H9 (cell line): Measurements from ENCODE around the gene DISP1. TPM values are rescaled to one million over a fixed set of nuclear protein-coding genes. Genes with fewer than 3 reads are reported as not detected.

Experiments
- DNase-seq: peaks from one replicate; pipeline ENCODE4 v3.0.0-alpha.2; 2017
- H2AFZ ChIP-seq: one replicate; pipeline ENCODE4 v1.6.1; 2013; ENCODE audit warnings: mild to moderate bottlenecking, low read length, control low read depth, moderate library complexity
- H2AK5ac ChIP-seq: 2 replicates; pipeline ENCODE4 v1.6.1; 2013; ENCODE audit warnings: low read length, control low read depth, mixed read lengths; ENCODE audit not compliant: insufficient read length
- H2BK120ac ChIP-seq: one replicate; pipeline ENCODE4 v1.6.1; 2013; ENCODE audit warnings: low read depth, mild to moderate bottlenecking, low read length, control low read depth, inconsistent platforms; ENCODE audit not compliant: poor library complexity, severe bottlenecking
- H2BK12ac ChIP-seq: 2 replicates; pipeline ENCODE4 v1.6.1; 2013; ENCODE audit warnings: low read length, control low read depth, mixed read lengths, low read depth; ENCODE audit not compliant: insufficient read length
- H2BK15ac ChIP-seq: 2 replicates; pipeline ENCODE4 v1.6.1; 2013; ENCODE audit warnings: low read depth, low read length, control low read depth
- H2BK20ac ChIP-seq: one replicate; pipeline ENCODE4 v1.6.1; 2013; ENCODE audit warnings: low read depth, mild to moderate bottlenecking, low read length, control low read depth, inconsistent platforms; ENCODE audit not compliant: poor library complexity, severe bottlenecking
- H2BK5ac ChIP-seq: 2 replicates; pipeline ENCODE4 v1.6.1; 2013; ENCODE audit warnings: low read length, control low read depth, mixed read lengths; ENCODE audit not compliant: insufficient read length
- H3K14ac ChIP-seq: 2 replicates; pipeline ENCODE4 v1.6.1; 2013; ENCODE audit warnings: low read length, control low read depth; ENCODE audit not compliant: insufficient read depth
- H3K18ac ChIP-seq: 2 replicates; pipeline ENCODE4 v1.6.1; 2013; ENCODE audit warnings: low read depth, mild to moderate bottlenecking, mixed read lengths, low read length, control low read depth; ENCODE audit not compliant: insufficient read length
- H3K23ac ChIP-seq: 2 replicates; pipeline ENCODE4 v1.6.1; 2013; ENCODE audit warnings: low read length, control low read depth, mixed read lengths, low read depth; ENCODE audit not compliant: insufficient read length
- H3K23me2 ChIP-seq: 2 replicates; pipeline ENCODE4 v1.6.1; 2013; ENCODE audit warnings: low read depth, mild to moderate bottlenecking, mixed read lengths, low read length, control low read depth; ENCODE audit not compliant: insufficient read length, poor library complexity, severe bottlenecking
- H3K27ac ChIP-seq: 2 replicates; pipeline ENCODE4 v1.5.1; 2013; ENCODE audit warnings: low read length, control low read depth, mixed read lengths, low read depth; ENCODE audit not compliant: insufficient read length
- H3K27me3 ChIP-seq: 2 replicates; pipeline ENCODE4 v1.6.1; 2013; ENCODE audit warnings: low read length, control low read depth, inconsistent platforms; ENCODE audit not compliant: insufficient read depth
- H3K4ac ChIP-seq: 2 replicates; pipeline ENCODE4 v1.6.1; 2013; ENCODE audit warnings: low read depth, mild to moderate bottlenecking, control low read depth, inconsistent platforms, low read length, moderate library complexity
- H3K4me1 ChIP-seq: 2 replicates; pipeline ENCODE4 v1.6.1; 2013; ENCODE audit warnings: low read length, control low read depth, inconsistent platforms; ENCODE audit not compliant: insufficient read depth
- H3K4me2 ChIP-seq: 2 replicates; pipeline ENCODE4 v1.6.1; 2013; ENCODE audit warnings: low read length, control low read depth, mixed read lengths; ENCODE audit not compliant: insufficient read length, insufficient read depth
- H3K56ac ChIP-seq: 2 replicates; pipeline ENCODE4 v1.6.1; 2013; ENCODE audit warnings: low read depth, mild to moderate bottlenecking, mixed read lengths, low read length, control low read depth; ENCODE audit not compliant: insufficient read length
- H3K79me1 ChIP-seq: 2 replicates; pipeline ENCODE4 v1.6.1; 2013; ENCODE audit warnings: low read depth, mild to moderate bottlenecking, moderate library complexity, low read length, control low read depth, inconsistent platforms; ENCODE audit not compliant: insufficient read depth, poor library complexity, severe bottlenecking
- H3K79me2 ChIP-seq: 2 replicates; pipeline ENCODE4 v1.6.1; 2013; ENCODE audit warnings: low read length, control low read depth, inconsistent platforms; ENCODE audit not compliant: insufficient read depth
- H3K9ac ChIP-seq: 2 replicates; pipeline ENCODE4 v1.6.1; 2013; ENCODE audit warnings: low read length, control low read depth, mixed read lengths; ENCODE audit not compliant: insufficient read length; ENCODE audit errors: extremely low read depth
- H3K9me3 ChIP-seq: one replicate; pipeline ENCODE4 v1.6.1; 2013; ENCODE audit warnings: low read depth, low read length, inconsistent platforms; ENCODE audit not compliant: control insufficient read depth
- H3T11ph ChIP-seq: one replicate; pipeline ENCODE4 v1.6.1; 2013; ENCODE audit warnings: mild to moderate bottlenecking, low read length, control low read depth, inconsistent platforms
- H4K20me1 ChIP-seq: one replicate; pipeline ENCODE4 v1.6.1; 2013; ENCODE audit not compliant: control insufficient read depth, insufficient read length, insufficient read depth
- H4K5ac ChIP-seq: 2 replicates; pipeline ENCODE4 v1.6.1; 2013; ENCODE audit warnings: low read depth, mild to moderate bottlenecking, mixed read lengths, low read length, control low read depth; ENCODE audit not compliant: insufficient read length
- H4K8ac ChIP-seq: replicated peaks from 2 replicates; pipeline ENCODE4 v1.6.1; 2013; ENCODE audit warnings: low read length, control low read depth, mixed read lengths, low read depth; ENCODE audit not compliant: insufficient read length
- H4K91ac ChIP-seq: 2 replicates; pipeline ENCODE4 v1.6.1; 2013; ENCODE audit warnings: low read depth, mild to moderate bottlenecking, moderate library complexity, mixed read lengths, low read length, control low read depth; ENCODE audit not compliant: insufficient read length
- H3K27ac Mint-ChIP-seq, 3 experiments: 2 replicates in 2 of 3; 3 replicates in 1 of 3; pipeline ENCODE4 v1.8.0; 2020 to 2021; ENCODE audit warnings: mixed read lengths in 3 of 3, mild to moderate bottlenecking in 1 of 3, moderate library complexity in 1 of 3
- H3K27me3 Mint-ChIP-seq: 2 replicates; pipeline ENCODE4 v1.8.0; 2021; ENCODE audit warnings: low read depth, mild to moderate bottlenecking, moderate library complexity, mixed read lengths
- H3K36me3 Mint-ChIP-seq, 3 experiments: 2 replicates in 2 of 3; 3 replicates in 1 of 3; pipeline ENCODE4 v1.8.0; 2020 to 2021; ENCODE audit warnings: low read depth in 3 of 3, mixed read lengths in 3 of 3; ENCODE audit not compliant: insufficient read depth in 1 of 3
- H3K4me1 Mint-ChIP-seq, 2 experiments: 2 replicates each; pipeline ENCODE4 v1.8.0; 2020; ENCODE audit warnings: mixed read lengths in 2 of 2
- H3K4me3 Mint-ChIP-seq, 2 experiments: 2 replicates in 1 of 2; 3 replicates in 1 of 2; pipeline ENCODE4 v1.8.0; 2020 to 2021; ENCODE audit warnings: mild to moderate bottlenecking in 2 of 2, mixed read lengths in 2 of 2, moderate library complexity in 1 of 2
- H3K9me3 Mint-ChIP-seq, 2 experiments: 2 replicates in 1 of 2; 3 replicates in 1 of 2; pipeline ENCODE4 v1.8.0; 2020; ENCODE audit warnings: mild to moderate bottlenecking in 2 of 2, mixed read lengths in 2 of 2, moderate library complexity in 1 of 2
- CTCF ChIP-seq: fragments of 200-600 bp; sonication (generic); conservative IDR thresholded peaks from 3 replicates; pipeline ENCODE4 v1.8.0; 2021; ENCODE audit warnings: antibody characterized with exemption, mild to moderate bottlenecking
- WGBS: extraction: QIAGEN DNeasy Blood & Tissue Kit; methylation state at CpG from one replicate; pipeline ENCODE4 v1.1.7; 2013; ENCODE audit warnings: missing lambda C conversion rate, low lambda C conversion rate, mixed read lengths; ENCODE audit not compliant: insufficient read length; ENCODE audit errors: extremely low coverage; 5-methylcytosine and 5-hydroxymethylcytosine counted together
- total RNA-seq: library from RNA; stranded (reverse); gene quantifications from 2 replicates; pipeline ENCODE4 v1.2.1, GENCODE V29; 2021

DISP1 gene
- total RNA-seq, 1 experiment from 2014 or later, result 2.6 TPM

GRCh38 chr1:222769971-222770620 is 44.7 kb upstream of the DISP1 start:
- Histone ChIP-seq H3K23ac (no peak overlapping the region), H3K79me1 (no peaks in the 10 kb centered on the region), H4K5ac (no peak overlapping the region), H3K4me2 (no peak overlapping the region), H3K56ac (no peak overlapping the region), H2BK20ac (no peak overlapping the region), H4K8ac (no peak overlapping the region), H3K79me2 (no peaks in the 10 kb centered on the region), H4K91ac (no peak overlapping the region), H3K9me3 (peaks cover 10% of the 10 kb centered on the region), H2BK12ac (no peak overlapping the region), H2AFZ (no peak overlapping the region), H3K27ac (no peak overlapping the region), H3K9ac (no peak overlapping the region), H2BK15ac (no peak overlapping the region), H3K27me3 (no peaks in the 10 kb centered on the region), H4K20me1 (no peaks in the 10 kb centered on the region), H3K18ac (no peak overlapping the region), H3K4me1 (no peaks in the 10 kb centered on the region), H2BK5ac (no peak overlapping the region), H2BK120ac (no peak overlapping the region), H2AK5ac (no peak overlapping the region), H3K23me2 (no peaks in the 10 kb centered on the region), H3K4ac (no peak overlapping the region), H3T11ph (no peak overlapping the region), H3K14ac (no peak overlapping the region)
- Mint-ChIP-seq H3K4me1 (peaks cover 2 to 4% of the 10 kb centered on the region in 2 experiments; a peak in 3 of 4 replicates), H3K27me3 (peaks cover 5% of the 10 kb centered on the region), H3K27ac (no peak overlapping the region), H3K4me3 (no peak overlapping the region), H3K36me3 (peaks cover 8 to 28% (median 9%) of the 10 kb centered on the region in 3 experiments), H3K9me3 (peaks cover 30 to 33% of the 10 kb centered on the region in 2 experiments)
- WGBS, result no CpG with 5 or more reads among the region's 2 CpGs
- no peak for TF ChIP-seq CTCF
- DNase-seq, result no peak
